ENCODE measurements around the gene BIRC6.
"Not testable (repeated sequence)": the region's sequence is repeated elsewhere in the genome, so short reads cannot be mapped to it uniquely, and the experiment has no call there.

The BIRC6 gene

GRCh38 chr2:32356681-32357317, at the start of gene BIRC6:
BIRC6 (plus strand) TSS chr2:32357023; CDS start chr2:32357162, 139 bp downstream.
- DNase-seq = peak; percentile 91

- no peak for DNase-seq
Observed at GRCh38 chr2:32310577-32310976, 46.2 kb upstream of the BIRC6 start.

GRCh38 chr2:32314886-32315285, 41.9 kb upstream of the BIRC6 start:
- no peak for DNase-seq

GRCh38 chr2:32328679-32329078, 28.1 kb upstream of the BIRC6 start:
- DNase-seq = not testable (repeated sequence)

GRCh38 chr2:32329180-32329980, 27.4 kb upstream of the BIRC6 start:
- DNase-seq = not testable (repeated sequence)

- no peak for DNase-seq
Observed at GRCh38 chr2:32330136-32330535, 26.7 kb upstream of the BIRC6 start.

GRCh38 chr2:32342801-32343200, 14.0 kb upstream of the BIRC6 start:
- no peak for DNase-seq

- DNase-seq = not testable (repeated sequence)
Observed at GRCh38 chr2:32350797-32351196, 6.0 kb upstream of the BIRC6 start.

GRCh38 chr2:32355976-32356680, 695 bp upstream of the BIRC6 start:
- DNase-seq = no peak

GRCh38 chr2:32357318-32358110, 691 bp downstream of the BIRC6 start:
- DNase-seq = no peak

- DNase-seq = no peak
Observed at GRCh38 chr2:32358111-32358482, 1.3 kb downstream of the BIRC6 start.

- DNase-seq = no peak
Observed at GRCh38 chr2:32360416-32360815, 3.6 kb downstream of the BIRC6 start.

GRCh38 chr2:32362997-32363396, 6.2 kb downstream of the BIRC6 start:
- DNase-seq = not testable (repeated sequence)

- no peak for DNase-seq
Observed at GRCh38 chr2:32363597-32363996, 6.8 kb downstream of the BIRC6 start.

- DNase-seq = not testable (repeated sequence)
Observed at GRCh38 chr2:32364290-32364689, 7.5 kb downstream of the BIRC6 start.

GRCh38 chr2:32365679-32366078, 8.9 kb downstream of the BIRC6 start:
- not testable (repeated sequence) for DNase-seq

GRCh38 chr2:32366595-32366994, 9.8 kb downstream of the BIRC6 start:
- DNase-seq = no peak

- no peak for DNase-seq
Observed at GRCh38 chr2:32369222-32369621, 12.4 kb downstream of the BIRC6 start.

- DNase-seq = not testable (repeated sequence)
Observed at GRCh38 chr2:32370942-32371341, 14.1 kb downstream of the BIRC6 start.

- no peak for DNase-seq
Observed at GRCh38 chr2:32372519-32373182, 15.8 kb downstream of the BIRC6 start.

GRCh38 chr2:32375228-32375892, 18.5 kb downstream of the BIRC6 start:
- DNase-seq = no peak

- DNase-seq = no peak
Observed at GRCh38 chr2:32376756-32377155, 19.9 kb downstream of the BIRC6 start.

Measured in 8988T (cell line).